HG02763 (cell line): Measurements from ENCODE around the gene SCP2.
"Not testable (repeated sequence)": the region's sequence is repeated elsewhere in the genome, so short reads cannot be mapped to it uniquely, and the experiment has no call there.

Experiments
- ATAC-seq: cut with Tn5 transposase; IDR thresholded peaks from one replicate; pipeline ENCODE4 v1.9.1; 2021; ENCODE audit warnings: mild to moderate bottlenecking, moderate library complexity; ENCODE audit not compliant: unreplicated experiment

SCP2 gene

DNA sequence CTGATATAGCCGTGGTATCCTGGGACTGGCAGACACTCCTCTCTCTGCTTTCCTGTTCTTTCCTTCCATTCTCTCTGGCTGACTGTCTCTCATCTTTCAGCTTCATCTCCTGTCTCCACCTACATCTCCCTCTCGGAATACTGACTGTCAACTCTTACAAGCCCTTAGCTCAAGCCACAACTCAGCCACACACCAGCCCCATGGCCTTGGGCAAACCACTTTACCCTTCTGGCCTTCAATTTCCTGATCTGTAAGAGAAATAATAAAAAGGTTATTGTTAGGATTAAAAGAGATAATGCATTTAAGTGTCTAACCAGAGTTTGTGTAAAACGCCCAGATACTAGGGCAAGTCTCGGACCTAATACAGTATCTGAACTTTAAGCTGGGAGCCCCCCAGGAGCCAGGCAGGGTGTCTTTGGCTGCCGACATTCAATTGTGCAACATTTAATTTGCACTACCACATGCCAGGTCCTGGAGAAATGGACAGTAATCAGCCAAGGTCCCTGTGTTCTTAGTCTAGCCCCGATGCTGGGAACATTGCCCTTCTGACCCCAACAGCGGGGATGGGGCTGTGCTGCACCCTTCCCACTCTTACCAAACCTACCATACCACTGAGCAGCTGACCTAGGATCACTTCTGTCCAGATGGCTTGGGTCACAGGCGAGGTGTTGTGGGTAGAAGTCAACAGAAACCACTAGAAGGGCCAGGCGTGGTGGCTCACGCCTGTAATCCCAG lies 10.7 kb upstream of the SCP2 start:
- no peak for ATAC-seq

- no peak for ATAC-seq
Observed at GRCh38 chr1:52917156-52917555, 9.9 kb upstream of the SCP2 start.

DNA sequence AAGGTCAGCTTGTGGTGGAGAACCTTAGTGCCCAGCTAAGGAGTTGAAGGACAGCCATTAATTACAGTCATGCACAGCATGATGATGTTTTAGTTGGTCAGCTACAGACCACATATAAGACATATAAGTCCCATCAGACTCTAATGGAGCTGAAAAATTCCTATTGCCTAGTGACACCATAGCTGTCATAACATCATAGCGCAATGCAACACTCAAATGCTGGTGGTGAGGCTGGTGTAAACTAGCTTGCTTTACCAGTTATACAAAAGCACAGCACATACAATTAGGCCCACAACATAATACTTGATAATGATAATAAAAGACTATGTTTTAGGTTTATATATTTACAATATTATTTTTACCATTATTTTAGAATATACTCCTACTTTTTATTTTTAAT lies 9.5 kb upstream of the SCP2 start:
- no peak for ATAC-seq

- ATAC-seq: no peak
Observed at GRCh38 chr1:52918201-52918600, 8.9 kb upstream of the SCP2 start.

- no peak for ATAC-seq
Observed at GRCh38 chr1:52919051-52919722, 7.9 kb upstream of the SCP2 start.

DNA sequence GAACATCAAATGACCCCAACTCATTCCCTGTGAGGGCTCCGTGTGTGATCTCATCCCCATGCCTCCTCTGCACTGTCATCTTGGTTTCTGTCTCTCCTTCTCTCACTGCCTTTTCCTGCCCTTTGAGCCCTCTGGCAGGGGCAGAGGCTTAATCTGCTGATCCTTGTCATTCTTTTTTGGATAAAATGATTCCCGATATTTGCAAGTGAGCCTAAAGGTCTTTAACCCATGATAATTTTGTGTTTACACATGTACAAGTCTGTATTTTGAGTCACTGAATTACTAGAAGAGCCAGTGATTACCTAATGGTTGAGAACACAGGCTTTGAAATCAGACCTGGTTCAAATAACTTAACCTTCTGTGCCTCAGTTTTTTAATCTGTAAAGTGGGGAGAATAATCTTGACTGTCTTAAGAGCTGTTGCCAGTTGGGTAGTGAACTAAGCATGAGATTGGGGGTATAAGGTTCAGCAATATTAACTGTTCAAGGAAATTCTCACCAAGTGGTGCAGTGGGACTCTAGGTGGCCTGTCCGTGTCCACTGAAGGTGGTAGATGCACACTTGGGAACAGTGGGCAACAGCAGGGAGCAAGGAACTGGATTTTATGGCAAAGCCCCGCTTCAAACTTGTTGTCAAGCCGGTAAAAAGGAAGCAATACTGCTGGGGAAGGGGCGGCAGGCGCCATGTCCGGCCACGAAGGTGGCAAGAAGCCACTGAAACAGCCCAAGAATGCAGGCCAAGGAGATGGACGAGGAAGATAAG lies 7.2 kb upstream of the SCP2 start:
- ATAC-seq: no peak

DNA sequence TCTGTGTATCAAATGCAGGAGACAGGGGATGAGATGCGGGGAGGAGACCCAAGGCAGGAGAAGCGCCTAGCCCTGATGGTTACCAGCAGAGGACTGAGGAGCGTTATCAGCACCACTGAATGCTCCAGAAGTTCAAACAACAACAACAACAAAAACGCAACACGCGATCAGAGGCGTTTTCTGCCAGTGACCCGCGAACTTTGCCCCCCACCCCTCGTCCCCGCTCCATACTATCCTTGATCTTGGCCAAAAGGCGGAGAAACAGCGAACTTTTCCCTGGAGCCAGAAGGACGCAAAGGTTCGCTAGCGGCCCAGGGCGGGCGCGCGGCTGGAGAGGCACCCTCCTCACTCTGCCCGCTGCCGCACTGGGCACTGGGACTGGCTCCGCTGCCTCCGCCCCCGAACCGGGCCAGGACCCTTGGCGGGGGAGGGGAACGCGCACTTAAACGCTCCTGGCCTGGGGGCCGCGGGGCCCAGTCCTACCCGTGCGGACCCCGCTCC lies 6.2 kb upstream of the SCP2 start:
- no peak for ATAC-seq

DNA sequence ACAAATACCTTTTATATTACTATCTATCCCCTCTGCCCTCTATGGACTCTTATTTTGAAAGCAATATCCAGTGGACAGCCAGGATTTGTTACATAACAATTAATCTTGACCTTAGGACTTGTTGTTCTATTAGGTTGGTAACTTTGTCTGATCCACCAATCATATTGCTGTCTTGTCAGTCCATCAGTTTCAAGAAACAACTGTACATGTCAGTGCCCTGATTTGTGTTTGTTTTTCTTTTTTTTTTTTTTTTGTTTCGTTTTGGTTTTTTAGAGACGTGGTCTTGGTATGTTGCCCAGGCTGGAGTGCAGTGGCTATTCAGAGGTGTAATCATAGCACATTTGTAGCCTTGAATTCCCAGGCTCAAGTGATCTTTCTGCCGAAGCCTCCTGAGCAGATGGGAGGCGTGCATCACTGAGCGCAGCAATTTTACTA lies 1.5 kb upstream of the SCP2 start:
- ATAC-seq: no peak

DNA sequence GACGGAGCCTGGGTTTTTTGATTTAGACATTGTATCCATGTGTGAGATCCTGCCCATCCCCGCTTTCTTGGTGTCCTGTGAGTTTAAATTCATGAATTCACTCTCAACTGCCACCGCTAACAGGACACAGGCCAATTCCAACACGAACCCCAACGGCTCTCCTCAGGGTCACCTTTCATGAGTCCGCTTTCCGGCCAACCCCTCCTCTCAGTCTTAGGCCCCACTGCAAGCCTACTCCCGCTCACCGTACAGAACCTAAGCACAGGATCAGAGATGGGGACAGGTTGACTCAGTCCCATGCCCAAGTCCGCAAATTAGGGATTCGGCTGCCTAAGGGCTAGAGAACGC lies 238 bp upstream of the SCP2 start:
- no peak for ATAC-seq

GRCh38 chr1:52928015-52928404 lies 934 bp downstream of the SCP2 start:
- ATAC-seq: no peak

GRCh38 chr1:52929019-52929418 lies 1.9 kb downstream of the SCP2 start:
- ATAC-seq: no peak

- no peak for ATAC-seq
Observed at GRCh38 chr1:52937433-52938182, 10.5 kb downstream of the SCP2 start.

DNA sequence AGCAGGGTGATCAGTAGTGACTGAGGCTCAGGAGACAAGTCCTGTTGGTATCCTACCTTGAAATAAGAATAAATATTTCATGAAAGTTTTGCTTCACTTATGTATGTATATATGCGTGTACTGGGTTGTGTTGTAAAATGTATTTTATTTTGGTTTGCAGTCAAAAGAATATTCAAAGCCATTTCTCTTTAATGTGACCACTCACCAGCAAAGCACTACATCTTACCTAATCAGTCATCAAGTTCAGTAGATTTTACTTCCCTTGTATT lies 11.0 kb downstream of the SCP2 start:
- no peak for ATAC-seq

- ATAC-seq: no peak
Observed at GRCh38 chr1:52943876-52944416, 16.9 kb downstream of the SCP2 start.

DNA sequence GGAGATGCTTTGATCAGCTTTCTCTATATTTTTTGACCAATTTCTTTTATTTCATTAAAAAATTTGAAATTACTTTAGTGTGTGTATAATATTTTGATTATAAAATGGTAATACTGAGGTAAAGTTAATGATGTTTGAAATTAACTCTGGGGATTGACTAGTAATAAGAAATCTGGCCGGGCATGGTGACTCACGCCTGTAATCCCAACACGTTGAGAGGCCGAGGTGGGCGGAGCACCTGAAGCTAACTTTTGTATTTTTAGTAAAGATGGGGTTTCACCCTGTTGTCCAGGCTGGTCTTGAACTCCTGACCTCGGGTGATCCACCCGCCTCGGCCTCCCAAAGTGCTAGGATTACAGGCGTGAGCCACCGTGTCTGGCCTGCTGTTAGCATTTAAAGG lies 17.5 kb downstream of the SCP2 start:
- no peak for ATAC-seq

- no peak for ATAC-seq
Observed at GRCh38 chr1:52947490-52947889, 20.4 kb downstream of the SCP2 start.

GRCh38 chr1:52949602-52950001 lies 22.5 kb downstream of the SCP2 start:
- ATAC-seq: not testable (repeated sequence)

DNA sequence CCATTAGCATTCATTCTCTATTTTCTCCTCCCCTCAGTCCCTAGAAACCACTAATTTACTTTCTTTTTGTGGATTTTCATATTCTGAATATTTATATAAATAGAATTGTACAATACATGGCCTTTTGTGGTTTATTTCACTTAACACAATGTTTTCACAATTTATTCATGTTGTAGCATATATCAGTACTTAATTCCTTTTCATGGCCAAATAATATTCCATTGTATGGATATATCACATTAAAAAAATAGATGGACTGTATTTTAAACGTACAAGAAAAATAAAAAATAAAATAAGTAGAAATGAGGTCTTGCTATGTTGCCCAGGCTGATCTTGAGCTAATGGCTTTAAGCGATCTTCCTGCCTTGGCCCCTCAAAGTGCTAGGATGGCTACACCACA lies 25.0 kb downstream of the SCP2 start:
- no peak for ATAC-seq

- no peak for ATAC-seq
Observed at GRCh38 chr1:52955129-52955970, 28.3 kb downstream of the SCP2 start.

DNA sequence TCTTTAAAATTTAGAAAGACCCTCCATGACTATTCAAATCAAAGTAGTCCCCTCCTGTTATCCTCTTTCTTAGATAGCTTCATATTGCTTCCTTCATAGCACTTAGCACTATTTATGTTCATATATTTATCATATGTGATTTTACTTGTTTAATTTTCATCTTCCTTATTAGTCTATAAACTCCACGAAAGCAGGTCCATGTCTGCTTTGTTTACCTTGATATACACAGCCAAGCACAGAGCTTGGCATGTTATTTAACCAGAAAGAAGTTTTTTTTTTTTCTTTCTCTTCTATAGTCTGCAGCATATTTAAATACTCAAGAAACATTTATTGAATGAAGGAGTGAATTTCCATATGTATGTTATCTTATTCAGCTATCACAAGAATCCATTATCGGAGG lies 36.0 kb downstream of the SCP2 start:
- ATAC-seq: no peak
